Lower leg skin (tissue), 3 donors: ENCODE data around the gene EPB41.

Experiments used
- CTCF ChIP-seq, 3 donors: fragments of 450-650 bp; IDR thresholded peaks; one replicate each; pipeline ENCODE4 v1.5.1; 2016; ENCODE audit warnings: antibody characterized with exemption in 3 of 3, mild to moderate bottlenecking in 3 of 3, moderate library complexity in 2 of 3
- POLR2A ChIP-seq, 2 donors: fragments of 450-650 bp; IDR thresholded peaks; one replicate each; pipeline ENCODE4 v1.6.1; 2016 to 2017; ENCODE audit warnings: antibody characterized with exemption in 2 of 2, mild to moderate bottlenecking in 1 of 2, moderate library complexity in 1 of 2

- no peak for TF ChIP-seq CTCF (IDR thresholded peaks at IDR 0.05)
- TF ChIP-seq POLR2A (IDR thresholded peaks at IDR 0.05): no peak
These were observed 12.9 kb downstream of the EPB41 start for GRCh38 chr1:28927266-28927647.
